ENCODE results near the gene ZNRD2.
A peak's percentile ranks its signal among the peaks of the same experiment; 100 is the strongest.

ZNRD2 gene

GRCh38 chr11:65524741-65525545 lies 45.3 kb upstream of the ZNRD2 start, which contains the start of gene SCYL1 (continued):
- TF ChIP-seq ZNF837 (tag by site-specific recombination; IDR thresholded peaks at IDR 0.05): no peak
- TF ChIP-seq ZFHX2 (tag by site-specific recombination; conservative IDR thresholded peaks at IDR 0.05): peak; percentile 40; the same call in 1 of the 2 replicates
- no peak for TF ChIP-seq ZNF239 (tag by site-specific recombination; IDR thresholded peaks at IDR 0.05)
- TF ChIP-seq PRDM2 (tag by site-specific recombination; IDR thresholded peaks at IDR 0.05; ENCODE audit: borderline replicate concordance): no peak
- peak; percentile 88 for TF ChIP-seq ZNF660 (tag by site-specific recombination; IDR thresholded peaks at IDR 0.05)
- TF ChIP-seq GFI1B (tag by site-specific recombination; IDR thresholded peaks at IDR 0.05): no peak
- TF ChIP-seq SP2 (tag by site-specific recombination; IDR thresholded peaks at IDR 0.05): peak; percentile 41
- TF ChIP-seq ZNF19 (tag by site-specific recombination; IDR thresholded peaks at IDR 0.05; ENCODE audit: low read depth): no peak
- no peak for TF ChIP-seq ZFP41 (tag by site-specific recombination; IDR thresholded peaks at IDR 0.05; ENCODE audit: borderline replicate concordance)
- TF ChIP-seq ZNF585B (tag by site-specific recombination; IDR thresholded peaks at IDR 0.05): no peak
- TF ChIP-seq ZNF174 (tag by site-specific recombination; IDR thresholded peaks at IDR 0.05): no peak
- peak; percentile 90; the same call in 1 of the 2 replicates for TF ChIP-seq ZNF561 (tag by site-specific recombination; IDR thresholded peaks at IDR 0.05; ENCODE audit: borderline replicate concordance)
- TF ChIP-seq ZNF48 (tag by site-specific recombination; IDR thresholded peaks at IDR 0.05): no peak
- no peak for TF ChIP-seq ZSCAN18 (tag by site-specific recombination; IDR thresholded peaks at IDR 0.05)
- TF ChIP-seq ZNF18 (tag by site-specific recombination; IDR thresholded peaks at IDR 0.05): no peak
- peak; percentile 63; the same call in 1 of the 2 replicates for TF ChIP-seq HIC1 (tag by site-specific recombination; IDR thresholded peaks at IDR 0.05)
- no peak; the same call in 1 of the 2 replicates for TF ChIP-seq ZBTB7A (tag by site-specific recombination; IDR thresholded peaks at IDR 0.05; ENCODE audit: low read depth)
- TF ChIP-seq FEZF1 (tag by site-specific recombination; IDR thresholded peaks at IDR 0.05): no peak
- peak; percentile 45; the same call in 1 of the 2 replicates for TF ChIP-seq ZNF335 (tag by site-specific recombination; conservative IDR thresholded peaks at IDR 0.05)
- TF ChIP-seq GLI2 (tag by site-specific recombination; IDR thresholded peaks at IDR 0.05; ENCODE audit: borderline replicate concordance, low read depth): no peak
